Type B pancreatic cell (in vitro differentiated cells): ENCODE measurements around the gene LBH. TPM values are rescaled to one million over a fixed set of nuclear protein-coding genes. Genes with fewer than 3 reads are reported as not detected.

Experiments
- DNase-seq: peaks from one replicate; pipeline ENCODE4 v3.0.0; 2021; ENCODE audit warnings: mixed read lengths; ENCODE audit not compliant: unreplicated experiment; ENCODE audit errors: extremely low spot score
- H3K27ac Mint-ChIP-seq: 2 replicates; pipeline ENCODE4 v1.8.0; 2021; ENCODE audit warnings: mild to moderate bottlenecking, mixed read lengths
- H3K27me3 Mint-ChIP-seq: 2 replicates; pipeline ENCODE4 v1.8.0; 2021; ENCODE audit warnings: mixed read lengths
- H3K36me3 Mint-ChIP-seq: 2 replicates; pipeline ENCODE4 v1.8.0; 2021; ENCODE audit warnings: mixed read lengths
- H3K4me1 Mint-ChIP-seq: one replicate; pipeline ENCODE4 v1.8.0; 2021; ENCODE audit warnings: mixed read lengths; ENCODE audit not compliant: unreplicated experiment
- H3K4me3 Mint-ChIP-seq: 2 replicates; pipeline ENCODE4 v1.8.0; 2021; ENCODE audit warnings: mild to moderate bottlenecking, mixed read lengths
- H3K9me3 Mint-ChIP-seq: 2 replicates; pipeline ENCODE4 v1.8.0; 2021; ENCODE audit warnings: mixed read lengths
- total RNA-seq: library from RNA; stranded (reverse); gene quantifications from 2 replicates; pipeline ENCODE4 v1.2.1, GENCODE V29; 2021; ENCODE audit warnings: low replicate concordance
- TF ChIP-seq, protein P1 (sequence below): fragments of 200-600 bp; sonication (generic); conservative IDR thresholded peaks from 2 replicates; pipeline ENCODE4 v1.5.0; 2021; ENCODE audit warnings: antibody characterized with exemption, mild to moderate bottlenecking

The LBH gene
- total RNA-seq, 1 donor from 2014 or later: 78.5 TPM

DNA sequence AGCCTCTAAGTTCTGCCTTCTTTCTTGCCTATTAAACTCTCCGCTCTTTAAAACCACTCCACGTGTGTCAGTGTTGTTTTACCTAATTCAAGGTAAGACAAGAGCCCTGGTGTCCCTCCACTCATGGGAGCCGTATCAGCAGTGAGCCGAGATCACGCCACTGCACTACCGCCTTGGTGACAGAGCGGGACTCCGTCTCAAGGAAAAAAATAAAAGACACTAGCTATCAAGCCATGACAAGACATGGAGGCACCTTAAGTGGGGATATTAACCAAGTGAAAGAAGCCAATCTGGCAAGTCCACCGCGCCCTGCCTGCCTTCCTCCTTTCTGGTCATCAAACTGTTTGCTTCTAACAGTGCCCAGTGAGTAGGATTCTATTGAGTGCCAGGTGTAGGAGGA lies 40.2 kb upstream of the LBH start:
- TF ChIP-seq, protein P1, sequence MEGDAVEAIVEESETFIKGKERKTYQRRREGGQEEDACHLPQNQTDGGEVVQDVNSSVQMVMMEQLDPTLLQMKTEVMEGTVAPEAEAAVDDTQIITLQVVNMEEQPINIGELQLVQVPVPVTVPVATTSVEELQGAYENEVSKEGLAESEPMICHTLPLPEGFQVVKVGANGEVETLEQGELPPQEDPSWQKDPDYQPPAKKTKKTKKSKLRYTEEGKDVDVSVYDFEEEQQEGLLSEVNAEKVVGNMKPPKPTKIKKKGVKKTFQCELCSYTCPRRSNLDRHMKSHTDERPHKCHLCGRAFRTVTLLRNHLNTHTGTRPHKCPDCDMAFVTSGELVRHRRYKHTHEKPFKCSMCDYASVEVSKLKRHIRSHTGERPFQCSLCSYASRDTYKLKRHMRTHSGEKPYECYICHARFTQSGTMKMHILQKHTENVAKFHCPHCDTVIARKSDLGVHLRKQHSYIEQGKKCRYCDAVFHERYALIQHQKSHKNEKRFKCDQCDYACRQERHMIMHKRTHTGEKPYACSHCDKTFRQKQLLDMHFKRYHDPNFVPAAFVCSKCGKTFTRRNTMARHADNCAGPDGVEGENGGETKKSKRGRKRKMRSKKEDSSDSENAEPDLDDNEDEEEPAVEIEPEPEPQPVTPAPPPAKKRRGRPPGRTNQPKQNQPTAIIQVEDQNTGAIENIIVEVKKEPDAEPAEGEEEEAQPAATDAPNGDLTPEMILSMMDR: no peak
- DNase-seq: no peak
- no peaks in the 10 kb centered on the region for H3K36me3 Mint-ChIP-seq
- no peak overlapping the region for H3K4me3 Mint-ChIP-seq
- H3K27me3 Mint-ChIP-seq: peaks cover 5% of the 10 kb centered on the region
- H3K9me3 Mint-ChIP-seq: peaks cover 4% of the 10 kb centered on the region
- H3K4me1 Mint-ChIP-seq: peaks cover 4% of the 10 kb centered on the region
- H3K27ac Mint-ChIP-seq: no peak overlapping the region

DNA sequence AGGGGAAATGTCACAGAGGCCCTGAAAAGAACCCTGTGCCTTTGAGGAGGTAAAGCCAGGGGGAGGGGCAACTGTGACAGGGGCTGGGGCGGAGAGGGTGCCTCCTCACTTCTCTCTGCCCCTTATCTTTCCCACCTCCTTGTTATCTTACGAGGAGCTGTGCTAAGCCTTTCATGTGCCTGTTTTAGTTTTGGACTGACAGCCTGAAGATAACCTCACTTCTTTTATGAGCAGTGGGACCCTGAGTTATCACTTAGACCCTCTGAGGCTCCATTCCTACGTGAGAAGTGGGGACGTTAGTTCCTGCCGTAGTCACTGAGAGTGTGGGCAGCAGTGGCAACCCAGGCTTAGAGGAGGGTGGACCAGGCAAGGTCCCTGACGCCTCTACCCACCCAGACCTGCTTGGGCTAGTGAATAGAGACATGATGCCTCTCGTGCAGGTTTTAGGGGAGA lies 39.5 kb upstream of the LBH start:
- Mint-ChIP-seq H3K27me3 (peaks cover 5% of the 10 kb centered on the region), H3K4me1 (peaks cover 4% of the 10 kb centered on the region), H3K36me3 (no peaks in the 10 kb centered on the region), H3K9me3 (peaks cover 4% of the 10 kb centered on the region), H3K4me3 (no peak overlapping the region), H3K27ac (no peak overlapping the region)
- TF ChIP-seq, protein P1: no peak
- DNase-seq: no peak

DNA sequence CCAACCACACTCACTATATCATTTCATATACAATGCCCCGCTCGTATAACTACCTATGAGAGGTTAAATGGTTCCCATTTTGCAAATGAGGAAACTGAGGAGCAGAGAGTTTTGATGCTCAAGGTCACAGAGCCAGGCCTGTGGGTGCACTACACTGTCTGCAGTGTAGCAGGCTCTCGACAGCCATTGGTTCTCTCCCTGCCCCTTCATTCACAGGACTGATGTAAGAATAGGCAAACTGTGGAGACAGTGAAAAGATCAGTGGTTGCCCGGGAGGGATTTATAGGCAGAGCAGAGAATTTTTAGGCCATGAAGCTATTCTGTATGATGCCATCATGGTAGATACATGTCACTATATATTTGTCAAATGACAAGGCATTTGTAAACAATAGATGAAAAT lies 39.0 kb upstream of the LBH start:
- Mint-ChIP-seq H3K36me3 (no peaks in the 10 kb centered on the region), H3K27ac (no peak overlapping the region), H3K4me1 (peaks cover 4% of the 10 kb centered on the region), H3K27me3 (peaks cover 5% of the 10 kb centered on the region), H3K4me3 (no peak overlapping the region), H3K9me3 (peaks cover 4% of the 10 kb centered on the region)
- TF ChIP-seq, protein P1: no peak
- no peak for DNase-seq

DNA sequence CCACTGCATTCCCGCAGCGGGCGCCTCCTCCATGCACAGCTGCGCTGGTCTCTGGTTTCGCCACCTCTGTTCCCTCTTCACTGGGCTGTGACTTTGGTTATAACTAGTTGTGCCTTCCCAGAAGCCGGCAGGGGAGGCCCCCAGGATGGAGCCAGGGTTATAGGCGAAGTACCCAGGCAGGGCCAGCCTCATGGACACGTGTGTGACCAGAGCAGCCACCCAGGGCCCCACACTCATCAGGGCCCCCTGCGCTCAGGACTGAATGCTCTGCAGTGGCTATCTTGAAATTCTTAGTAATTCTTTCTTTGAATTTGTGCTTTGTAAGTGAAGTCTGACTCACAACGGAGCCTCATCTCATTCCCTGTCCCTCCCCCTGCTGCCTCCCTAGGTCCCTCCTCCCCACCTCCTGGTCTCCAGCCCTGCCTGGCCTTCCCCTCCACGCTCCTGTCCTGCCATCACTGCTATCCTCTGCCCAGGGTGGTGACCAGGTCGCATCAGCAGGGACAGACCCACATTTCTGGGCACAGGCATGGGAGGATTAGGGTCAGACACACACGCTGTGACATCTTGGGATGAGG lies 38.1 kb upstream of the LBH start:
- Mint-ChIP-seq H3K36me3 (no peaks in the 10 kb centered on the region), H3K27me3 (peaks cover 5% of the 10 kb centered on the region), H3K4me3 (no peak overlapping the region), H3K4me1 (peaks cover 4% of the 10 kb centered on the region), H3K27ac (no peak overlapping the region), H3K9me3 (peaks cover 4% of the 10 kb centered on the region)
- TF ChIP-seq, protein P1: no peak
- DNase-seq: no peak

DNA sequence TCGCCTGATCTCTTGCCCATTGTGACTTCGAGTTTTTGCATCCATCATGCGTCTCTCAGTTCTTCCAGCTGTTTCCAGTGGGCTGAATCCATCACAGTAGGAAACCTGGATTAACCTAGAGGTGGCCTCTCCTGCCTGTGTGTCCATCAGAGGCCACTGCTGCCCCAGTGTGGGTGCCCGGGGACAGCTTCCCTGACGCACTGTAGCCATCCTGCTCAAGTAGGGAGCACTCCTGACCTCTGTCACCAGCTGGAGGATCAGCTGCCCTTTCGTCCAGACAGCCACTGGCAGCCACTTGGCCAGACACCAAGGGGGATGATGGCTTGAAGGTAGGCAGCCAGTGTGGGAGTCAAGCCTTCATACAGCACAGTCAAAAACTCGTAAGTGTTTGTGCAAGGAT lies 36.9 kb upstream of the LBH start:
- no peak for DNase-seq
- Mint-ChIP-seq H3K9me3 (peaks cover under 1% of the 10 kb centered on the region), H3K36me3 (no peaks in the 10 kb centered on the region), H3K4me1 (peaks cover 4% of the 10 kb centered on the region), H3K27ac (no peak overlapping the region), H3K4me3 (no peak overlapping the region), H3K27me3 (peaks cover 3% of the 10 kb centered on the region)
- TF ChIP-seq, protein P1: no peak

DNA sequence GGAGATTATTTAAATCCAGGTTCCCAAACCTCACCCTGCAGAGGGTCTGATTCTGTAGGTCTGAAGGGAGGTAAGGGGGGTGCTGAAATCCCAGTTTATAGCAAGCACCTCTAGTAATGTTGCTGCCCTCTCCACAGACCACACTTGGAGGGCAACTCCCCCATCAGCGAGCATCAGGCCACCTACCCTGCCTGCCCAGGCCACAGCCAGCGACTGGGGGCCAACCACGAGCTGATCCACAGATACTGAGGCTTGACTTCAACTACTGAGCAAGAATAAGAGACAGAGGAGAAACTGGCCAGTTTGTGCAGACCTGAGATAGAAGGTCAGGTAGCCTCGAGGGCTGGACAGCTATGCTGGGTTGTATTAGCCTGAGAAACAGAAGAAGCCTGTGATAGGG lies 36.3 kb upstream of the LBH start:
- Mint-ChIP-seq H3K4me3 (no peak overlapping the region), H3K36me3 (no peaks in the 10 kb centered on the region), H3K4me1 (peaks cover 4% of the 10 kb centered on the region), H3K27ac (no peak overlapping the region), H3K9me3 (no peaks in the 10 kb centered on the region), H3K27me3 (peaks cover 4% of the 10 kb centered on the region)
- DNase-seq: no peak
- TF ChIP-seq, protein P1: no peak
